RWPE1 (cell line): ENCODE results near the gene C1orf122.

Experiments used
- CTCF ChIA-PET: fragments of 350-600 bp; sonication (Branson Sonifier 250); formaldehyde crosslinking; extraction: SDS; loops from one replicate; lab custom pipeline; 2021; lab: Yijun Ruan, JAX
- POLR2A ChIA-PET: fragments of 400-600 bp; formaldehyde crosslinking; extraction: SDS; loops from one replicate; lab custom pipeline; 2020; ENCODE audit warnings: antibody characterized with exemption; ENCODE audit not compliant: low non-redundant PET; lab: Yijun Ruan, JAX
- DNase-seq: peaks from one replicate; pipeline ENCODE4 v3.0.0; 2012; ENCODE audit warnings: low spot score
- H3K27ac ChIP-seq: fragments of 450-650 bp; 2 replicates; pipeline ENCODE4 v1.5.1; 2017
- TF ChIP-seq, protein P1 (sequence below): fragments of 450-650 bp; conservative IDR thresholded peaks from 2 replicates; pipeline ENCODE4 v1.5.1; 2017; ENCODE audit warnings: low read depth, mild to moderate bottlenecking

The C1orf122 gene

DNA sequence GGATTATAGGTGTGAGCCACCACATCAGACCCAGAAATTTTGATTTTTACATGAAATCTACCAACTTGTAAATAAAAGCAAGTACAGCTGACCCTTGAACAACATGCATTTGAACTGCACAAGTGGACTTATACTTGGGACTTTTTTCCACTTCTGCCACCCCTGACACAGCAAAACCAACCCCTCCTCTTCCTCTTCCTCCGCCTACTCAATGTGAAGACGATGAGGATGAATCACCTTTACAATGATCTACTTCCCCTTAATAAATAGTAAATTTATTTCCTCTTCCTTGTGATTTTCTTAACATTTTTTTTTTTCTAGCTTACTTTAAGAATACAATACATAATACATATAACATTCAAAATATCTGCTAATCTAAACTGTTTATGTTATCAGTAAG, 17.9 kb downstream of the C1orf122 start:
- DNase-seq: no peak
- CTCF ChIA-PET: interaction anchor here (0.7 kb wide), 2 partner anchors 267 to 1751 kb away, joined by 3 read pairs; partner anchors contain the start of gene PABPC4
- H3K27ac ChIP-seq: no peak overlapping the region
- POLR2A ChIA-PET: interaction anchor here (0.6 kb wide), 1 partner anchor 141 kb away, joined by 3 read pairs; no protein-coding TSS in a partner anchor
- TF ChIP-seq, protein P1, sequence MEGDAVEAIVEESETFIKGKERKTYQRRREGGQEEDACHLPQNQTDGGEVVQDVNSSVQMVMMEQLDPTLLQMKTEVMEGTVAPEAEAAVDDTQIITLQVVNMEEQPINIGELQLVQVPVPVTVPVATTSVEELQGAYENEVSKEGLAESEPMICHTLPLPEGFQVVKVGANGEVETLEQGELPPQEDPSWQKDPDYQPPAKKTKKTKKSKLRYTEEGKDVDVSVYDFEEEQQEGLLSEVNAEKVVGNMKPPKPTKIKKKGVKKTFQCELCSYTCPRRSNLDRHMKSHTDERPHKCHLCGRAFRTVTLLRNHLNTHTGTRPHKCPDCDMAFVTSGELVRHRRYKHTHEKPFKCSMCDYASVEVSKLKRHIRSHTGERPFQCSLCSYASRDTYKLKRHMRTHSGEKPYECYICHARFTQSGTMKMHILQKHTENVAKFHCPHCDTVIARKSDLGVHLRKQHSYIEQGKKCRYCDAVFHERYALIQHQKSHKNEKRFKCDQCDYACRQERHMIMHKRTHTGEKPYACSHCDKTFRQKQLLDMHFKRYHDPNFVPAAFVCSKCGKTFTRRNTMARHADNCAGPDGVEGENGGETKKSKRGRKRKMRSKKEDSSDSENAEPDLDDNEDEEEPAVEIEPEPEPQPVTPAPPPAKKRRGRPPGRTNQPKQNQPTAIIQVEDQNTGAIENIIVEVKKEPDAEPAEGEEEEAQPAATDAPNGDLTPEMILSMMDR: no peak

GRCh38 chr1:37828410-37829074, 21.0 kb downstream of the C1orf122 start:
- TF ChIP-seq, protein P1: no peak
- peak; percentile 32 for DNase-seq
- no peak overlapping the region for H3K27ac ChIP-seq
- ChIA-PET CTCF (interaction anchor here (0.6 kb wide), 3 partner anchors 14 to 161 kb away, joined by 3 read pairs; no protein-coding TSS in a partner anchor), POLR2A (no interaction called here)

DNA sequence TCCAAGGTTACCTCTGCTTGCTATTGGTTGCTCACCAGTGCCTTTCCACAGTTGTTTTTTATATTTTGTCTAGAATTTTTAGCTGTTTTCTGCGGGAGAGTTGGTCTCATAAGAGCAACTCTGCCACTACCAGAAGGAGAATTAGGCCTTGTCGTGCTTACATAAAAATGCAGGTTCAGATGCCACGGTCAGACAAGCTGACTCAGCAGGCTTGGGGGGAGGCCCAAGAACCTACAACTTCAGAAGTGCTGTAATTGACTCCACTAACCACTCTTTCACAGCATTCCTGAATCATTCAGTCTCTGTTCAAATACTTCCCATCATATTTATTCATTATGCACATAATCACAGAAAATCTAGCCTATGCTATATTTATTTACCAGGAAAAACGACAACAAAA, 23.5 kb downstream of the C1orf122 start:
- DNase-seq: no peak
- no peak overlapping the region for H3K27ac ChIP-seq
- ChIA-PET CTCF (no interaction called here), POLR2A (no interaction called here)
- TF ChIP-seq, protein P1: no peak

GRCh38 chr1:37831809-37832208, 24.2 kb downstream of the C1orf122 start:
- TF ChIP-seq, protein P1: no peak
- CTCF ChIA-PET: interaction anchor here (0.5 kb wide), 1 partner anchor 1443 kb away, joined by 3 read pairs; no protein-coding TSS in a partner anchor
- H3K27ac ChIP-seq: no peak overlapping the region
- no peak for DNase-seq
- POLR2A ChIA-PET: no interaction called here

GRCh38 chr1:37836788-37837187, 29.2 kb downstream of the C1orf122 start:
- H3K27ac ChIP-seq: no peak overlapping the region
- TF ChIP-seq, protein P1: no peak
- ChIA-PET POLR2A (no interaction called here), CTCF (interaction anchor here (0.6 kb wide), 1 partner anchor 1851 kb away, joined by 3 read pairs; no protein-coding TSS in a partner anchor)
- no peak for DNase-seq

DNA sequence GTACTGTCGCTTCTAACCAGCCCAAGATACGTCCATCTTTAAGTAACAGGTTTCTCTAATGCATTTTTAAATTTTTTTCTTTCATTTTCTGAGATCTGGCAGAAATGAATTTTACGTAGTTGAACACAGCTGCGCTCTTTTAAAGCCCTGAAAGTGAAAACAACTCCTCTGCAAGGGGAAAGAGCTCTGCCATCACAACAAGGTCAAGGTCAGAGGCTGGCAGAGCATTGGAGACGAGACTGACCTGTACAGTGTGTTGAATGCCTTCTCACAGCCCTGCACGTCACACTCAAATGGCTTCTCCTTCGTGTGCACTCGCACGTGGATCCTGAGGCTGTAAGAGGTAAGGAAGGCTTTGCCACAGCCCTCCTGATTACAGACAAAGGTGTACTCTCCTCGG, 32.1 kb downstream of the C1orf122 start:
- TF ChIP-seq, protein P1: no peak
- no peak for DNase-seq
- POLR2A ChIA-PET: no interaction called here
- H3K27ac ChIP-seq: no peak overlapping the region
- CTCF ChIA-PET: no interaction called here
